Body of pancreas (tissue), 4 donors: ENCODE data around the gene PTPN1.

Source experiments
- POLR2A ChIP-seq, 3 donors: fragments of 450-650 bp; IDR thresholded peaks; one replicate each; pipeline ENCODE4 v1.6.1; 2016; ENCODE audit warnings: antibody characterized with exemption in 3 of 3, mild to moderate bottlenecking in 2 of 3
- TF ChIP-seq, protein P1 (sequence below), 7 experiments: fragments of 450-650 bp in 4 of 7; fragments of 200-600 bp in 3 of 7; sonication (generic) in 3 of 7; IDR thresholded peaks; one replicate each; pipeline ENCODE4 v1.5.1; 2016 to 2019; ENCODE audit warnings: antibody characterized with exemption in 7 of 7

DNA sequence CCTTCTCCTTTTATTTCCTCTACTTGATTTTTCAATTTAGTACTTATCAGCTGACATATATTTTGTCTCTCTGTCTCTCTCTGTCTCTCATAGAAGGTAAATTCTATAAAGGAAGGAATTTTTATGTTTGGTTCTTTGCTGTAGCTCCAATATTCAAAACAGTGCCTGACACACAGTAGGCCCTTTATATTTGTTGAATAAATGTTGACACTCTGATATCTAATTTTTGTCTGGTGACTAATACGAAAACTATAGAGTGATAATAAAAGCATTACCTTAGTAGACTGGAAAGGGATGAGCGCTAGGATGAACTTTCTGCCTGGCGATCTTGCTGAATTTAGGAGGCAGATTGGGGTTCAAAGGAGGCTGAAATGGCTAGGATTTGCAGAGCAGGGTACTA, 42.8 kb downstream of the PTPN1 start:
- TF ChIP-seq, protein P1, sequence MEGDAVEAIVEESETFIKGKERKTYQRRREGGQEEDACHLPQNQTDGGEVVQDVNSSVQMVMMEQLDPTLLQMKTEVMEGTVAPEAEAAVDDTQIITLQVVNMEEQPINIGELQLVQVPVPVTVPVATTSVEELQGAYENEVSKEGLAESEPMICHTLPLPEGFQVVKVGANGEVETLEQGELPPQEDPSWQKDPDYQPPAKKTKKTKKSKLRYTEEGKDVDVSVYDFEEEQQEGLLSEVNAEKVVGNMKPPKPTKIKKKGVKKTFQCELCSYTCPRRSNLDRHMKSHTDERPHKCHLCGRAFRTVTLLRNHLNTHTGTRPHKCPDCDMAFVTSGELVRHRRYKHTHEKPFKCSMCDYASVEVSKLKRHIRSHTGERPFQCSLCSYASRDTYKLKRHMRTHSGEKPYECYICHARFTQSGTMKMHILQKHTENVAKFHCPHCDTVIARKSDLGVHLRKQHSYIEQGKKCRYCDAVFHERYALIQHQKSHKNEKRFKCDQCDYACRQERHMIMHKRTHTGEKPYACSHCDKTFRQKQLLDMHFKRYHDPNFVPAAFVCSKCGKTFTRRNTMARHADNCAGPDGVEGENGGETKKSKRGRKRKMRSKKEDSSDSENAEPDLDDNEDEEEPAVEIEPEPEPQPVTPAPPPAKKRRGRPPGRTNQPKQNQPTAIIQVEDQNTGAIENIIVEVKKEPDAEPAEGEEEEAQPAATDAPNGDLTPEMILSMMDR (IDR thresholded peaks at IDR 0.05), result no peak
- no peak for TF ChIP-seq POLR2A (IDR thresholded peaks at IDR 0.05)
